Smooth muscle cell of the brain vasculature (primary cell): Measurements from ENCODE around the gene BCHE.

Source experiments
- DNase-seq: peaks from one replicate; pipeline ENCODE4 v3.0.0-alpha.2; 2012; ENCODE audit warnings: low read depth, low spot score

BCHE gene

GRCh38 chr3:165753560-165753959 lies 83.7 kb downstream of the BCHE start:
- DNase-seq, result no peak

- no peak for DNase-seq
Observed at GRCh38 chr3:165751637-165752036, 85.6 kb downstream of the BCHE start.

- no peak for DNase-seq
Observed at GRCh38 chr3:165749821-165750220, 87.4 kb downstream of the BCHE start.

GRCh38 chr3:165749241-165749640 lies 88.0 kb downstream of the BCHE start:
- no peak for DNase-seq

GRCh38 chr3:165748094-165748493 lies 89.1 kb downstream of the BCHE start:
- DNase-seq, result no peak

- no peak for DNase-seq
Observed at GRCh38 chr3:165746874-165747273, 90.3 kb downstream of the BCHE start.

GRCh38 chr3:165744025-165744424 lies 93.2 kb downstream of the BCHE start:
- DNase-seq, result no peak

GRCh38 chr3:165742351-165742750 lies 94.9 kb downstream of the BCHE start:
- no peak for DNase-seq

GRCh38 chr3:165729756-165730155 lies 107.5 kb downstream of the BCHE start:
- DNase-seq, result no peak

GRCh38 chr3:165728924-165729323 lies 108.3 kb downstream of the BCHE start:
- DNase-seq, result no peak

GRCh38 chr3:165725296-165725695 lies 111.9 kb downstream of the BCHE start:
- DNase-seq, result no peak
